IMR-90 (cell line): ENCODE measurements around the gene ERRFI1. TPM values are rescaled to one million over a fixed set of nuclear protein-coding genes. Genes with fewer than 3 reads are reported as not detected.
A peak's percentile ranks its signal among the peaks of the same experiment; 100 is the strongest.

ENCODE experiments used
- ATAC-seq: fragments of 200-7000 bp; cut with Tn5 transposase; 2 replicates; pipeline ENCODE4 v1.9.1; 2020; ENCODE audit warnings: low read depth, mild to moderate bottlenecking, moderate library complexity
- BruUV-seq: library from RNA; stranded (reverse); fragments of 400-500 nt; replicated peaks from 2 replicates; lab custom pipeline; 2021; lab: Mats Ljungman, UMichigan
- CTCF ChIA-PET: fragments of 300-600 bp; formaldehyde crosslinking; extraction: SDS; loops from one replicate; lab custom pipeline; 2021; ENCODE audit warnings: antibody characterized with exemption; lab: Yijun Ruan, JAX
- POLR2A ChIA-PET: fragments of 300-600 bp; sonication (Branson Sonifier 250); formaldehyde crosslinking; loops from one replicate; lab custom pipeline; 2022; ENCODE audit warnings: antibody characterized with exemption; ENCODE audit not compliant: unreplicated experiment; lab: Charles Lee
- DNase-seq: peaks from one replicate; pipeline ENCODE4 v3.0.0; 2013
- H2AFZ ChIP-seq: replicated peaks from 2 replicates; pipeline ENCODE3; 2013; ENCODE audit warnings: low read length, mild to moderate bottlenecking; ENCODE audit not compliant: poor library complexity
- H2AK5ac ChIP-seq: 2 replicates; pipeline ENCODE4 v1.6.1; 2013; ENCODE audit warnings: low read depth, low read length, inconsistent platforms
- H2AK9ac ChIP-seq: replicated peaks from 2 replicates; pipeline ENCODE3; 2013; ENCODE audit warnings: mild to moderate bottlenecking, low read depth, low read length, moderate library complexity; ENCODE audit not compliant: poor library complexity
- H2BK120ac ChIP-seq: 2 replicates; pipeline ENCODE4 v1.6.1; 2013; ENCODE audit warnings: low read depth, low read length, inconsistent platforms
- H2BK15ac ChIP-seq: 3 replicates; pipeline ENCODE4 v1.6.1; 2013; ENCODE audit warnings: low read depth, low read length, inconsistent platforms
- H2BK20ac ChIP-seq: 2 replicates; pipeline ENCODE4 v1.6.1; 2013; ENCODE audit warnings: low read depth, mild to moderate bottlenecking, inconsistent platforms, low read length, moderate library complexity
- H2BK5ac ChIP-seq: 2 replicates; pipeline ENCODE4 v1.6.1; 2013; ENCODE audit warnings: mild to moderate bottlenecking, low read depth, low read length, inconsistent platforms; ENCODE audit not compliant: poor library complexity, severe bottlenecking
- H3K14ac ChIP-seq: replicated peaks from 2 replicates; pipeline ENCODE4 v1.6.1; 2013; ENCODE audit warnings: low read depth, low read length, inconsistent platforms
- H3K18ac ChIP-seq: 2 replicates; pipeline ENCODE4 v1.6.1; 2013; ENCODE audit warnings: low read depth, low read length, control low read depth
- H3K23ac ChIP-seq: 2 replicates; pipeline ENCODE4 v1.6.1; 2013; ENCODE audit warnings: low read depth, low read length, inconsistent platforms
- H3K27ac ChIP-seq: 2 replicates; pipeline ENCODE4 v1.5.1; 2013; ENCODE audit warnings: mild to moderate bottlenecking, control low read depth, low read length; ENCODE audit not compliant: insufficient read depth
- H3K27me3 ChIP-seq: 2 replicates; pipeline ENCODE4 v1.6.1; 2013; ENCODE audit warnings: low read length; ENCODE audit not compliant: control insufficient read depth, insufficient read depth
- H3K36me3 ChIP-seq: 2 replicates; pipeline ENCODE4 v1.6.1; 2013; ENCODE audit warnings: low read length, mixed read lengths; ENCODE audit not compliant: control insufficient read depth, insufficient read depth
- H3K4ac ChIP-seq: 2 replicates; pipeline ENCODE4 v1.6.1; 2013; ENCODE audit warnings: low read depth, low read length, inconsistent platforms
- H3K4me1 ChIP-seq: 2 replicates; pipeline ENCODE4 v1.6.1; 2013; ENCODE audit warnings: low read length, mixed read lengths; ENCODE audit not compliant: control insufficient read depth, insufficient read depth
- H3K4me2 ChIP-seq: 2 replicates; pipeline ENCODE4 v1.6.1; 2013; ENCODE audit warnings: low read depth, mild to moderate bottlenecking, control low read depth, low read length, moderate library complexity
- H3K4me3 ChIP-seq: 2 replicates; pipeline ENCODE4 v1.5.1; 2013; ENCODE audit warnings: low read depth, mild to moderate bottlenecking, control low read depth, low read length, moderate library complexity; ENCODE audit not compliant: insufficient read depth
- H3K56ac ChIP-seq: 2 replicates; pipeline ENCODE4 v1.6.1; 2013; ENCODE audit warnings: low read length, inconsistent platforms; ENCODE audit not compliant: insufficient read depth; ENCODE audit errors: extremely low read depth
- H3K79me1 ChIP-seq, 2 experiments: 2 replicates each; pipeline ENCODE4 v1.6.1; 2013; ENCODE audit warnings: low read length in 2 of 2, inconsistent platforms in 1 of 2, low read depth in 1 of 2
- H3K9ac ChIP-seq: 2 replicates; pipeline ENCODE4 v1.6.1; 2013; ENCODE audit warnings: low read depth, low read length, control low read depth
- H3K9me1 ChIP-seq: 2 replicates; pipeline ENCODE4 v1.6.1; 2013; ENCODE audit warnings: low read length, inconsistent platforms; ENCODE audit not compliant: insufficient read depth
- H3K9me3 ChIP-seq: 2 replicates; pipeline ENCODE4 v1.6.1; 2013; ENCODE audit warnings: low read length; ENCODE audit not compliant: control insufficient read depth, insufficient read depth
- H4K20me1 ChIP-seq: 2 replicates; pipeline ENCODE4 v1.6.1; 2013; ENCODE audit warnings: low read length, inconsistent platforms; ENCODE audit not compliant: insufficient read depth
- H4K5ac ChIP-seq: 2 replicates; pipeline ENCODE4 v1.6.1; 2013; ENCODE audit warnings: mild to moderate bottlenecking, low read depth, low read length, control low read depth
- H4K8ac ChIP-seq, 2 experiments: 2 replicates each; pipeline ENCODE4 v1.6.1; 2013; ENCODE audit warnings: low read depth in 2 of 2, low read length in 2 of 2, control low read depth in 1 of 2, inconsistent platforms in 1 of 2
- H4K91ac ChIP-seq: 2 replicates; pipeline ENCODE4 v1.6.1; 2013; ENCODE audit warnings: low read depth, low read length, inconsistent platforms; ENCODE audit not compliant: insufficient read depth
- BHLHE40 ChIP-seq: fragments of 150-350 bp; IDR thresholded peaks from 2 replicates; pipeline ENCODE4 v1.6.1; 2016; ENCODE audit warnings: mild to moderate bottlenecking, low read depth, low read length
- CEBPB ChIP-seq: IDR thresholded peaks from 2 replicates; pipeline ENCODE4 v1.6.1; 2012; ENCODE audit warnings: low read depth, low read length, improper control_type of control experiment
- CHD1 ChIP-seq: IDR thresholded peaks from 2 replicates; pipeline ENCODE4 v1.6.1; 2012; ENCODE audit warnings: low read depth, low read length, improper control_type of control experiment
- FOS ChIP-seq: fragments of 150-350 bp; IDR thresholded peaks from 2 replicates; pipeline ENCODE4 v1.6.1; 2016; ENCODE audit warnings: low read depth, low read length
- MAFK ChIP-seq: IDR thresholded peaks from 2 replicates; pipeline ENCODE4 v1.6.1; 2012; ENCODE audit warnings: low read depth, low read length, improper control_type of control experiment
- MAZ ChIP-seq: IDR thresholded peaks from 2 replicates; pipeline ENCODE4 v1.6.1; 2012; ENCODE audit warnings: low read depth, mild to moderate bottlenecking, low read length, improper control_type of control experiment, moderate library complexity, borderline replicate concordance
- MXI1 ChIP-seq: IDR thresholded peaks from 2 replicates; pipeline ENCODE4 v1.6.1; 2012; ENCODE audit warnings: low read depth, mild to moderate bottlenecking, low read length, moderate library complexity, borderline replicate concordance
- NFE2L2 ChIP-seq: fragments of 150-350 bp; IDR thresholded peaks from 2 replicates; pipeline ENCODE4 v1.6.1; 2016; ENCODE audit warnings: low read depth, mild to moderate bottlenecking, low read length
- POLR2A ChIP-seq: IDR thresholded peaks from 2 replicates; pipeline ENCODE4 v1.6.1; 2012; ENCODE audit warnings: mild to moderate bottlenecking, low read depth, low read length
- RAD21 ChIP-seq: IDR thresholded peaks from 2 replicates; pipeline ENCODE4 v1.6.1; 2012; ENCODE audit warnings: low read length, improper control_type of control experiment
- RCOR1 ChIP-seq: IDR thresholded peaks from 2 replicates; pipeline ENCODE4 v1.6.1; 2012; ENCODE audit warnings: mild to moderate bottlenecking, low read length, improper control_type of control experiment; ENCODE audit not compliant: insufficient replicate concordance
- RFX5 ChIP-seq: IDR thresholded peaks from 2 replicates; pipeline ENCODE4 v1.8.0; 2012; ENCODE audit warnings: low read depth, mild to moderate bottlenecking, low read length, moderate library complexity
- SMC3 ChIP-seq: fragments of 150-350 bp; IDR thresholded peaks from 2 replicates; pipeline ENCODE4 v1.6.1; 2016; ENCODE audit warnings: low read depth, mild to moderate bottlenecking, antibody characterized with exemption, low read length, moderate library complexity
- WGBS, 2 experiments: methylation state at CpG; one replicate each; pipeline versions ENCODE4 v1.1.5 to v1.1.7; 2013; ENCODE audit warnings: missing lambda C conversion rate in 2 of 2; ENCODE audit not compliant: insufficient read length in 1 of 2; ENCODE audit errors: extremely low coverage in 2 of 2; 5-methylcytosine and 5-hydroxymethylcytosine counted together
- dilution Hi-C: fragments of 300-500 bp; cut with HindIII; formaldehyde crosslinking; loops from one replicate; pipeline ENCODE4 v1.14.3; 2018; ENCODE audit warnings: low sequenced_read_pairs; ENCODE audit not compliant: unreplicated experiment
- in situ Hi-C: fragments of 300-500 bp; cut with MboI; formaldehyde crosslinking; loops from 3 replicates; pipeline ENCODE4 v1.14.3; 2019; ENCODE audit warnings: low sequenced_read_pairs, inconsistent platforms, mixed read lengths
- intact Hi-C: fragments of 100-400 bp; cut with micrococcal nuclease; formaldehyde crosslinking; loops from 2 replicates; pipeline ENCODE4 v1.10.0; 2022
- polyA plus RNA-seq, 3 experiments: library from polyadenylated mRNA; depleted of rRNA; stranded (reverse); fragments of >200 nt; gene quantifications; 2 replicates each; pipeline ENCODE4 v1.2.3, GENCODE V29; 2012; ENCODE audit warnings: low replicate concordance in 1 of 3
- total RNA-seq: library from RNA; depleted of rRNA; stranded (reverse); fragments of >200 nt; gene quantifications from 2 replicates; pipeline ENCODE4 v1.2.3, GENCODE V29; 2012
- TF ChIP-seq, protein P1 (sequence below): fragments of 150-350 bp; IDR thresholded peaks from 2 replicates; pipeline ENCODE4 v1.6.1; 2017; ENCODE audit warnings: mild to moderate bottlenecking, antibody characterized with exemption, low read length, low read depth
- TF ChIP-seq, protein P2 (sequence below): fragments of 150-350 bp; IDR thresholded peaks from 2 replicates; pipeline ENCODE4 v1.6.1; 2016; ENCODE audit warnings: low read depth, mild to moderate bottlenecking, low read length, moderate library complexity, borderline replicate concordance
- TF ChIP-seq, protein P3 (sequence below): conservative IDR thresholded peaks from 2 replicates; pipeline ENCODE4 v1.5.1; 2012; ENCODE audit warnings: mild to moderate bottlenecking, low read depth, low read length, improper control_type of control experiment

The ERRFI1 gene
- total and polyA plus RNA-seq, 2 of the 4 experiments (the other 2 are of a cell fraction) = 101 to 145 TPM

DNA sequence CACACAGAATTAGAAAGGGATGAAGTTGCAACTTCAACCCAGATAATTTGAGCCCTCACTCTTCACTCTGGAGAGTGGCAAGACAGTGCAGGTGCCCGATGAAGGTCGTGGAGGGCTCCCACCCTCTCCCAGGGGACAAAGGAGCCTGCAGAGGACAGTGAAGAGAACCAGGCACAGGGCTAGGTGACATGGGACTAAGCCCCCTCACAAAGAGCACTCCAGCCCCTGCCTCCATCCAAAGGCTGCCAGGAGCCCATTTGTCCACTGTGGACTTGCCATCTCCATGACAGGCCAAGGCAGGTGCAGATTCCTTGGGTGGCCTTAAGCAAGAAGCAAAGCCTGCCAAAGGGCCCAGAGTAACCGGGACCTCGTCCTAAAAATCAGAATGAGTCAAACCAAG is 15.1 kb downstream of the ERRFI1 start:
- DNase-seq (no peak), ATAC-seq (no peak)
- no peak overlapping the region for H2BK15ac ChIP-seq
- no peak overlapping the region for H3K4me3 ChIP-seq
- peaks cover 43% of the 10 kb centered on the region for H4K20me1 ChIP-seq
- H2AK9ac ChIP-seq = no peak overlapping the region
- ChIA-PET POLR2A (no interaction called here), CTCF (interaction anchor here (0.6 to 0.9 kb wide), 3 partner anchors 12 to 234 kb away, joined by 3 to 5 read pairs (median 4); no protein-coding TSS in a partner anchor)
- no peaks in the 10 kb centered on the region for H3K9me3 ChIP-seq
- H4K91ac ChIP-seq = no peak overlapping the region
- no CpG with 5 or more reads among the region's 4 CpGs for WGBS, 2 experiments
- dilution Hi-C loops (loop anchor here (25.0 kb wide), 1 partner anchor 301 kb away; the partner anchor contains the start of gene SLC45A1), intact Hi-C loops (no loop called here), in situ Hi-C loops (no loop called here)
- 0 out of 4 replicates have a peak overlapping the region, but pooled peaks of 1 of the 2 experiments have one; percentile 44 for H4K8ac ChIP-seq
- peaks cover 47% of the 10 kb centered on the region for H3K36me3 ChIP-seq
- peak overlapping the region; percentile 29 for H2BK5ac ChIP-seq
- H3K27ac ChIP-seq = peak overlapping the region; percentile 15; the same call in 1 of the 2 replicates
- no peak overlapping the region for H3K56ac ChIP-seq
- no peak overlapping the region for H2BK120ac ChIP-seq
- no TSS peak for BruUV-seq
- H3K9ac ChIP-seq = no peak overlapping the region
- H2BK20ac ChIP-seq = no peak overlapping the region
- H3K9me1 ChIP-seq = 0 out of 2 replicates have a peak, but pooled peaks cover 3% of the 10 kb centered on the region
- H3K79me1 ChIP-seq = peaks cover 36 to 64% of the 10 kb centered on the region in 2 experiments
- H2AFZ ChIP-seq = no peak overlapping the region
- H3K23ac ChIP-seq = no peak overlapping the region
- H3K27me3 ChIP-seq = no peaks in the 10 kb centered on the region
- no peak overlapping the region; the same call in 1 of the 2 replicates for H3K4ac ChIP-seq
- H2AK5ac ChIP-seq = no peak overlapping the region
- H3K4me1 ChIP-seq = peaks cover 10% of the 10 kb centered on the region
- no peak overlapping the region for H4K5ac ChIP-seq
- H3K14ac ChIP-seq = no peak overlapping the region
- H3K4me2 ChIP-seq = no peak overlapping the region
- no peak overlapping the region for H3K18ac ChIP-seq
- TF ChIP-seq FOS = no peak
- TF ChIP-seq, protein P1, sequence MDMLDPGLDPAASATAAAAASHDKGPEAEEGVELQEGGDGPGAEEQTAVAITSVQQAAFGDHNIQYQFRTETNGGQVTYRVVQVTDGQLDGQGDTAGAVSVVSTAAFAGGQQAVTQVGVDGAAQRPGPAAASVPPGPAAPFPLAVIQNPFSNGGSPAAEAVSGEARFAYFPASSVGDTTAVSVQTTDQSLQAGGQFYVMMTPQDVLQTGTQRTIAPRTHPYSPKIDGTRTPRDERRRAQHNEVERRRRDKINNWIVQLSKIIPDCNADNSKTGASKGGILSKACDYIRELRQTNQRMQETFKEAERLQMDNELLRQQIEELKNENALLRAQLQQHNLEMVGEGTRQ = no peak
- no peak for TF ChIP-seq RFX5
- no peak for TF ChIP-seq MAFK
- TF ChIP-seq RCOR1 = no peak
- no peak for TF ChIP-seq MXI1
- no peak for TF ChIP-seq MAZ
- no peak for TF ChIP-seq SMC3
- TF ChIP-seq CHD1 = no peak
- no peak for TF ChIP-seq RAD21
- TF ChIP-seq NFE2L2 = no peak
- TF ChIP-seq POLR2A = no peak; the same call in 1 of the 2 replicates
- TF ChIP-seq CEBPB = no peak
- TF ChIP-seq, protein P2, sequence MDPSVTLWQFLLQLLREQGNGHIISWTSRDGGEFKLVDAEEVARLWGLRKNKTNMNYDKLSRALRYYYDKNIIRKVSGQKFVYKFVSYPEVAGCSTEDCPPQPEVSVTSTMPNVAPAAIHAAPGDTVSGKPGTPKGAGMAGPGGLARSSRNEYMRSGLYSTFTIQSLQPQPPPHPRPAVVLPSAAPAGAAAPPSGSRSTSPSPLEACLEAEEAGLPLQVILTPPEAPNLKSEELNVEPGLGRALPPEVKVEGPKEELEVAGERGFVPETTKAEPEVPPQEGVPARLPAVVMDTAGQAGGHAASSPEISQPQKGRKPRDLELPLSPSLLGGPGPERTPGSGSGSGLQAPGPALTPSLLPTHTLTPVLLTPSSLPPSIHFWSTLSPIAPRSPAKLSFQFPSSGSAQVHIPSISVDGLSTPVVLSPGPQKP = no peak
- TF ChIP-seq BHLHE40 = no peak
- TF ChIP-seq, protein P3, sequence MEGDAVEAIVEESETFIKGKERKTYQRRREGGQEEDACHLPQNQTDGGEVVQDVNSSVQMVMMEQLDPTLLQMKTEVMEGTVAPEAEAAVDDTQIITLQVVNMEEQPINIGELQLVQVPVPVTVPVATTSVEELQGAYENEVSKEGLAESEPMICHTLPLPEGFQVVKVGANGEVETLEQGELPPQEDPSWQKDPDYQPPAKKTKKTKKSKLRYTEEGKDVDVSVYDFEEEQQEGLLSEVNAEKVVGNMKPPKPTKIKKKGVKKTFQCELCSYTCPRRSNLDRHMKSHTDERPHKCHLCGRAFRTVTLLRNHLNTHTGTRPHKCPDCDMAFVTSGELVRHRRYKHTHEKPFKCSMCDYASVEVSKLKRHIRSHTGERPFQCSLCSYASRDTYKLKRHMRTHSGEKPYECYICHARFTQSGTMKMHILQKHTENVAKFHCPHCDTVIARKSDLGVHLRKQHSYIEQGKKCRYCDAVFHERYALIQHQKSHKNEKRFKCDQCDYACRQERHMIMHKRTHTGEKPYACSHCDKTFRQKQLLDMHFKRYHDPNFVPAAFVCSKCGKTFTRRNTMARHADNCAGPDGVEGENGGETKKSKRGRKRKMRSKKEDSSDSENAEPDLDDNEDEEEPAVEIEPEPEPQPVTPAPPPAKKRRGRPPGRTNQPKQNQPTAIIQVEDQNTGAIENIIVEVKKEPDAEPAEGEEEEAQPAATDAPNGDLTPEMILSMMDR = no peak
